Heart left ventricle (tissue), 13 donors: ENCODE results near the gene C18orf54.

ENCODE experiments used
- CTCF ChIP-seq, 12 donors: fragments of 200-600 bp; sonication (generic) in 4 of 12; IDR thresholded peaks; one replicate each; pipeline versions ENCODE4 v1.5.0 to v1.8.0; 2018 to 2022; ENCODE audit warnings: antibody characterized with exemption in 12 of 12, mild to moderate bottlenecking in 5 of 12
- POLR2A ChIP-seq, 2 donors: fragments of 450-650 bp; IDR thresholded peaks; one replicate each; pipeline ENCODE4 v1.6.1; 2017; ENCODE audit warnings: antibody characterized with exemption in 2 of 2, mild to moderate bottlenecking in 2 of 2, moderate library complexity in 2 of 2
- donor health status: ischemic (EF 13 %, LVEDD 7.1; RV severe dilation, severe dysfunction).
- donor health status: DM: no; HTN: yes; CAD: no.
- donor health status: DM: no; HTN: no; CAD: no.
- donor health status: ischemic (EF 25% LVEDD 6.9; RV normal size, moderate dysfunction).
- donor health status: ischemic (EF 25% LVEDD 5.7; RV mildly dilated, moderate dysfunction).
- donor health status: ischemic (EF 35%, LVEDD 5.7; RV mildly dilated, moderate dysfunction).
- donor health status: nonischemic (EF 11% LVEDD 7.7; RV severe dilation, severe dysfunction).
- donor health status: DM: yes; HTN: yes; CAD: no.
- donor health status: PGD.
- donor health status: ischemic (EF 29% LVEDD 5.4; RV normal size, mild dysfunction).
- donor health status: nonischemic (EF 23%, LVEDD 6.1; RV moderate dilation, normal function).

- TF ChIP-seq CTCF (IDR thresholded peaks at IDR 0.05) (no peak), POLR2A (IDR thresholded peaks at IDR 0.05) (no peak)
Observed at GRCh38 chr18:54351186-54351585, 6.5 kb upstream of the C18orf54 start.
